Neural cell (in vitro differentiated cells): ENCODE results near the gene MYLIP. TPM values are rescaled to one million over a fixed set of nuclear protein-coding genes. Genes with fewer than 3 reads are reported as not detected.
"Not testable (repeated sequence)": the region's sequence is repeated elsewhere in the genome, so short reads cannot be mapped to it uniquely, and the experiment has no call there.

Experiments used
- H2AFZ ChIP-seq: fragments of 200-600, 300-800 bp; sonication (generic), shearing (Covaris generic); 2 replicates; pipeline ENCODE4 v1.6.0; 2014; ENCODE audit warnings: low read depth, mild to moderate bottlenecking, antibody characterized with exemption, low read length, moderate library complexity
- H3F3A ChIP-seq: fragments of 200-600 bp; shearing (Covaris generic); 2 replicates; pipeline ENCODE4 v1.6.1; 2016; ENCODE audit warnings: mild to moderate bottlenecking, moderate library complexity, mixed read lengths, antibody characterized with exemption, low read length; ENCODE audit not compliant: insufficient read depth, poor library complexity, severe bottlenecking
- H3K27ac ChIP-seq: fragments of 200-600, 300-800 bp; sonication (generic), shearing (Covaris generic); 2 replicates; pipeline ENCODE4 v1.5.1; 2014; ENCODE audit warnings: mild to moderate bottlenecking, low read length, moderate library complexity
- H3K27me3 ChIP-seq: fragments of 300-800, 200-600 bp; sonication (generic), shearing (Covaris generic); 2 replicates; pipeline ENCODE4 v1.6.0; 2014; ENCODE audit warnings: mild to moderate bottlenecking, low read depth, low read length, moderate library complexity; ENCODE audit not compliant: insufficient read depth
- H3K36me3 ChIP-seq: fragments of 300-800, 200-600 bp; sonication (generic), shearing (Covaris generic); 2 replicates; pipeline ENCODE4 v1.5.1; 2014; ENCODE audit warnings: mild to moderate bottlenecking, antibody characterized with exemption, low read length, moderate library complexity; ENCODE audit not compliant: insufficient read depth
- H3K4me2 ChIP-seq: fragments of 300-800, 200-600 bp; sonication (generic), shearing (Covaris generic); 2 replicates; pipeline ENCODE4 v1.6.0; 2014; ENCODE audit warnings: mild to moderate bottlenecking, low read length
- H3K4me3 ChIP-seq: fragments of 300-800, 200-600 bp; sonication (generic), shearing (Covaris generic); 2 replicates; pipeline ENCODE4 v1.5.1; 2014; ENCODE audit warnings: mild to moderate bottlenecking, low read length, moderate library complexity
- H3K79me2 ChIP-seq: fragments of 200-600 bp; shearing (Covaris generic); replicated peaks from 2 replicates; pipeline ENCODE4 v1.6.0; 2014; ENCODE audit warnings: mild to moderate bottlenecking, low read length, moderate library complexity; ENCODE audit not compliant: insufficient read depth
- H3K9ac ChIP-seq: fragments of 300-800, 200-600 bp; sonication (generic), shearing (Covaris generic); 2 replicates; pipeline ENCODE4 v1.6.1; 2016; ENCODE audit warnings: mild to moderate bottlenecking, low read length, mixed read lengths
- H3K9me2 ChIP-seq: fragments of 200-600 bp; shearing (Covaris generic); 2 replicates; pipeline ENCODE4 v1.6.1; 2016; ENCODE audit warnings: mild to moderate bottlenecking, low read length, mixed read lengths; ENCODE audit not compliant: insufficient read depth
- H3K9me3 ChIP-seq: fragments of 200-600, 300-800 bp; sonication (generic), shearing (Covaris generic); 2 replicates; pipeline ENCODE4 v1.6.1; 2016; ENCODE audit warnings: mild to moderate bottlenecking, mixed run types, low read length, moderate library complexity, mixed read lengths
- H4K20me1 ChIP-seq: fragments of 200-600 bp; shearing (Covaris generic); 2 replicates; pipeline ENCODE4 v1.6.1; 2016; ENCODE audit warnings: mild to moderate bottlenecking, mixed run types; ENCODE audit not compliant: insufficient read depth
- EP300 ChIP-seq: fragments of 450-650 bp; conservative IDR thresholded peaks from 2 replicates; pipeline ENCODE4 v1.6.1; 2014; ENCODE audit warnings: antibody characterized with exemption, mild to moderate bottlenecking, moderate library complexity; ENCODE audit not compliant: poor library complexity, severe bottlenecking
- EZH2 ChIP-seq: fragments of 200-600, 300-800 bp; shearing (Covaris generic), sonication (generic); IDR thresholded peaks from 2 replicates; pipeline ENCODE4 v1.6.1; 2014; ENCODE audit warnings: antibody characterized with exemption, low read length, borderline replicate concordance, mild to moderate bottlenecking; ENCODE audit not compliant: insufficient read depth, poor library complexity, severe bottlenecking
- MXI1 ChIP-seq: fragments of 450-650 bp; conservative IDR thresholded peaks from 2 replicates; pipeline ENCODE4 v1.6.1; 2014; ENCODE audit warnings: antibody characterized with exemption, mild to moderate bottlenecking; ENCODE audit not compliant: poor library complexity, severe bottlenecking
- POLR2AphosphoS5 ChIP-seq: IDR thresholded peaks from 2 replicates; pipeline ENCODE4 v1.6.1; 2012
- RAD21 ChIP-seq: fragments of 450-650 bp; conservative IDR thresholded peaks from 2 replicates; pipeline ENCODE4 v1.6.1; 2014; ENCODE audit warnings: antibody characterized with exemption, mild to moderate bottlenecking, moderate library complexity
- SMC3 ChIP-seq: fragments of 450-650 bp; conservative IDR thresholded peaks from 2 replicates; pipeline ENCODE4 v1.6.1; 2014; ENCODE audit warnings: antibody characterized with exemption, mild to moderate bottlenecking, moderate library complexity; ENCODE audit not compliant: poor library complexity
- TAF1 ChIP-seq: IDR thresholded peaks from 2 replicates; pipeline ENCODE4 v1.6.1; 2012; ENCODE audit warnings: low read depth
- polyA plus RNA-seq: library from polyadenylated mRNA; depleted of rRNA; stranded (reverse); fragments of >200 nt; gene quantifications from 2 replicates; pipeline ENCODE4 v1.2.3, GENCODE V29; 2014
- TF ChIP-seq, protein P1 (sequence below): fragments of 450-650 bp; IDR thresholded peaks from 2 replicates; pipeline ENCODE4 v1.5.1; 2014; ENCODE audit warnings: antibody characterized with exemption, mild to moderate bottlenecking, moderate library complexity; ENCODE audit not compliant: poor library complexity, severe bottlenecking
- TF ChIP-seq, protein P2 (sequence below): IDR thresholded peaks from 2 replicates; pipeline ENCODE4 v1.6.1; 2012; ENCODE audit warnings: borderline replicate concordance

Gene MYLIP
- polyA plus RNA-seq, 1 donor from 2014 or later, result 8.1 TPM

DNA sequence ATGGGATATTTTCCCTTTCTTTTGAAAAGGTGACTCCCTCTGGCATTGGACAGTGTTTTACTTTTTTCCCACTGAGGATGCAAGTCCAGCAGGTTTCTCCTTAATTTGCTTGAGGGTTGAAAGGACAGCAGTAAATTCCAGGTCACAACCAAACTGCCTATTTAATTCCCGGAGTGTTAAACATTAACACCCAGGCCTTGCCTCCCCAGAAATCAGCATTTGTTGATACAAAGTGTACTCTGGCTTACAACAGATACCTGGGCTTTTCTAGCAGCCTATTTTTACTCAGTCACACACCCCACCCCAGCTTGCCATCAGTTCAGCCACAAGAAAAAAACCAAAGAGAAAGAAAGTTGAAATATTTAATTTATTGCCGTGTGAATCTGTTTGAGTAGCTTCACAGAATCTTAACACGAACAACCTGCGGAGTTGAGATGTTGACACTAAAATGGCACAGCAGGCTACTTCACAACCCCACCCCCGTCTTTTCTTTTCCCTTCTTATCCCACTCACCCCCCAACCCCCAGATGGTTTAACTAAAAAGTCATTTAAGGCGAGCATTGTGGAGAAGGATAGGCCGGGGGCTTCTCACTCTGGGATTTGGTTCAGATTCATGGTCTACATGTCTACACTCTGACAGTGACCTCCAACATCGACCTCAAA lies 45.7 kb downstream of the MYLIP start:
- TF ChIP-seq, protein P1, sequence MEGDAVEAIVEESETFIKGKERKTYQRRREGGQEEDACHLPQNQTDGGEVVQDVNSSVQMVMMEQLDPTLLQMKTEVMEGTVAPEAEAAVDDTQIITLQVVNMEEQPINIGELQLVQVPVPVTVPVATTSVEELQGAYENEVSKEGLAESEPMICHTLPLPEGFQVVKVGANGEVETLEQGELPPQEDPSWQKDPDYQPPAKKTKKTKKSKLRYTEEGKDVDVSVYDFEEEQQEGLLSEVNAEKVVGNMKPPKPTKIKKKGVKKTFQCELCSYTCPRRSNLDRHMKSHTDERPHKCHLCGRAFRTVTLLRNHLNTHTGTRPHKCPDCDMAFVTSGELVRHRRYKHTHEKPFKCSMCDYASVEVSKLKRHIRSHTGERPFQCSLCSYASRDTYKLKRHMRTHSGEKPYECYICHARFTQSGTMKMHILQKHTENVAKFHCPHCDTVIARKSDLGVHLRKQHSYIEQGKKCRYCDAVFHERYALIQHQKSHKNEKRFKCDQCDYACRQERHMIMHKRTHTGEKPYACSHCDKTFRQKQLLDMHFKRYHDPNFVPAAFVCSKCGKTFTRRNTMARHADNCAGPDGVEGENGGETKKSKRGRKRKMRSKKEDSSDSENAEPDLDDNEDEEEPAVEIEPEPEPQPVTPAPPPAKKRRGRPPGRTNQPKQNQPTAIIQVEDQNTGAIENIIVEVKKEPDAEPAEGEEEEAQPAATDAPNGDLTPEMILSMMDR, result no peak
- TF ChIP-seq, protein P2, sequence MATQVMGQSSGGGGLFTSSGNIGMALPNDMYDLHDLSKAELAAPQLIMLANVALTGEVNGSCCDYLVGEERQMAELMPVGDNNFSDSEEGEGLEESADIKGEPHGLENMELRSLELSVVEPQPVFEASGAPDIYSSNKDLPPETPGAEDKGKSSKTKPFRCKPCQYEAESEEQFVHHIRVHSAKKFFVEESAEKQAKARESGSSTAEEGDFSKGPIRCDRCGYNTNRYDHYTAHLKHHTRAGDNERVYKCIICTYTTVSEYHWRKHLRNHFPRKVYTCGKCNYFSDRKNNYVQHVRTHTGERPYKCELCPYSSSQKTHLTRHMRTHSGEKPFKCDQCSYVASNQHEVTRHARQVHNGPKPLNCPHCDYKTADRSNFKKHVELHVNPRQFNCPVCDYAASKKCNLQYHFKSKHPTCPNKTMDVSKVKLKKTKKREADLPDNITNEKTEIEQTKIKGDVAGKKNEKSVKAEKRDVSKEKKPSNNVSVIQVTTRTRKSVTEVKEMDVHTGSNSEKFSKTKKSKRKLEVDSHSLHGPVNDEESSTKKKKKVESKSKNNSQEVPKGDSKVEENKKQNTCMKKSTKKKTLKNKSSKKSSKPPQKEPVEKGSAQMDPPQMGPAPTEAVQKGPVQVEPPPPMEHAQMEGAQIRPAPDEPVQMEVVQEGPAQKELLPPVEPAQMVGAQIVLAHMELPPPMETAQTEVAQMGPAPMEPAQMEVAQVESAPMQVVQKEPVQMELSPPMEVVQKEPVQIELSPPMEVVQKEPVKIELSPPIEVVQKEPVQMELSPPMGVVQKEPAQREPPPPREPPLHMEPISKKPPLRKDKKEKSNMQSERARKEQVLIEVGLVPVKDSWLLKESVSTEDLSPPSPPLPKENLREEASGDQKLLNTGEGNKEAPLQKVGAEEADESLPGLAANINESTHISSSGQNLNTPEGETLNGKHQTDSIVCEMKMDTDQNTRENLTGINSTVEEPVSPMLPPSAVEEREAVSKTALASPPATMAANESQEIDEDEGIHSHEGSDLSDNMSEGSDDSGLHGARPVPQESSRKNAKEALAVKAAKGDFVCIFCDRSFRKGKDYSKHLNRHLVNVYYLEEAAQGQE, result no peak
- TF ChIP-seq TAF1 (no peak), RAD21 (no peak), EZH2 (no peak), POLR2AphosphoS5 (no peak), MXI1 (no peak), EP300 (no peak), SMC3 (no peak)
- H3K9me3 ChIP-seq, result no peaks in the 10 kb centered on the region
- no peaks in the 10 kb centered on the region for H3K79me2 ChIP-seq
- no peaks in the 10 kb centered on the region for H3K27me3 ChIP-seq
- H3K4me3 ChIP-seq, result no peak overlapping the region
- no peaks in the 10 kb centered on the region for H3K36me3 ChIP-seq
- H3K9me2 ChIP-seq, result no peaks in the 10 kb centered on the region
- no peak overlapping the region for H3K4me2 ChIP-seq
- no peak overlapping the region for H3K9ac ChIP-seq
- no peaks in the 10 kb centered on the region for H4K20me1 ChIP-seq
- H2AFZ ChIP-seq, result no peak overlapping the region
- H3F3A ChIP-seq, result no peaks in the 10 kb centered on the region
- no peak overlapping the region for H3K27ac ChIP-seq

DNA sequence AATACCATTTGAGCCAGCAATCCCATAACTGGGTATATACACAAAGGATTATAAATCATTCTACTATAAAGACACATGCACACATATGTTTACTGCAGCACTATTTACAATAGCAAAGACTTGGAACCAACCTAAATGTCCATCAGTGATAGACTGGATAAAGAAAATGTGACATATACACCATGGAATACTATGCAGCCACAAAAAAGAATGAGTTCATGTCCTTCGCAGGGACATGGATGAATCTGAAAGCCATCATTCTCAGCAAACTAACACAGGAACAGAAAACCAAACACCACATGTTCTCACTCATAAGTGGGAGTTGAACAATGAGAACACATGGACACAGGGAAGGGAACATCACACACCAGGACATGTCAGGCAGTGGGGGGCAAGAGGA lies 47.7 kb downstream of the MYLIP start:
- H3K9me2 ChIP-seq, H3F3A ChIP-seq, H3K79me2 ChIP-seq, H3K4me2 ChIP-seq, H4K20me1 ChIP-seq, H3K36me3 ChIP-seq, H2AFZ ChIP-seq, H3K4me3 ChIP-seq, H3K27ac ChIP-seq, H3K27me3 ChIP-seq, H3K9ac ChIP-seq, H3K9me3 ChIP-seq: not testable (repeated sequence)

DNA sequence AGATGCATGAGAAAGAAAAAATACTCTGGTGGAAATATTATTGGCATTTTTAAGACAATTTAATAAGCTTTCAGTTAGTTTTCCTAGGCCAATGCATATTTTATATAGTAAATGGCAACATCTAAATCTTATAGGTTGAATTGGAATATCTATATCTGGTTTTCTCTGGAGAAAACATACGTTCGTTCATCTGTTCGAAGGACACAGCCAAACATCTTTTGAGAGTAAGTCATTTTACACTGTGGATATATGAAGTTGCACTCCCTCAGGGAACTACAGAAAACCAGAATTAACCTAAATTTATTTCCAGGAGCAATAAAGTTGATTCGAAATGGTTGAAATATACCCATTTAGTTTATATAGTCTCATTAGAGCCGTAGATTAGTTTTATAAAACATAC lies 49.0 kb downstream of the MYLIP start:
- Histone ChIP-seq H4K20me1 (no peaks in the 10 kb centered on the region), H3K27me3 (no peaks in the 10 kb centered on the region), H3K36me3 (no peaks in the 10 kb centered on the region), H3K9me2 (no peaks in the 10 kb centered on the region), H3K4me2 (no peak overlapping the region), H3K27ac (no peak overlapping the region), H3F3A (no peaks in the 10 kb centered on the region), H2AFZ (no peak overlapping the region), H3K9me3 (no peaks in the 10 kb centered on the region), H3K9ac (no peak overlapping the region), H3K79me2 (no peaks in the 10 kb centered on the region), H3K4me3 (no peak overlapping the region)
- TF ChIP-seq MXI1 (no peak), EZH2 (no peak)
- TF ChIP-seq, protein P1, result no peak
- TF ChIP-seq, protein P2, result no peak
